ENCODE measurements around the gene CORO6. TPM values are rescaled to one million over a fixed set of nuclear protein-coding genes. Genes with fewer than 3 reads are reported as not detected.

Gene CORO6
- total and polyA plus RNA-seq, 7 donors = 182 to 710 (median 494) TPM

DNA sequence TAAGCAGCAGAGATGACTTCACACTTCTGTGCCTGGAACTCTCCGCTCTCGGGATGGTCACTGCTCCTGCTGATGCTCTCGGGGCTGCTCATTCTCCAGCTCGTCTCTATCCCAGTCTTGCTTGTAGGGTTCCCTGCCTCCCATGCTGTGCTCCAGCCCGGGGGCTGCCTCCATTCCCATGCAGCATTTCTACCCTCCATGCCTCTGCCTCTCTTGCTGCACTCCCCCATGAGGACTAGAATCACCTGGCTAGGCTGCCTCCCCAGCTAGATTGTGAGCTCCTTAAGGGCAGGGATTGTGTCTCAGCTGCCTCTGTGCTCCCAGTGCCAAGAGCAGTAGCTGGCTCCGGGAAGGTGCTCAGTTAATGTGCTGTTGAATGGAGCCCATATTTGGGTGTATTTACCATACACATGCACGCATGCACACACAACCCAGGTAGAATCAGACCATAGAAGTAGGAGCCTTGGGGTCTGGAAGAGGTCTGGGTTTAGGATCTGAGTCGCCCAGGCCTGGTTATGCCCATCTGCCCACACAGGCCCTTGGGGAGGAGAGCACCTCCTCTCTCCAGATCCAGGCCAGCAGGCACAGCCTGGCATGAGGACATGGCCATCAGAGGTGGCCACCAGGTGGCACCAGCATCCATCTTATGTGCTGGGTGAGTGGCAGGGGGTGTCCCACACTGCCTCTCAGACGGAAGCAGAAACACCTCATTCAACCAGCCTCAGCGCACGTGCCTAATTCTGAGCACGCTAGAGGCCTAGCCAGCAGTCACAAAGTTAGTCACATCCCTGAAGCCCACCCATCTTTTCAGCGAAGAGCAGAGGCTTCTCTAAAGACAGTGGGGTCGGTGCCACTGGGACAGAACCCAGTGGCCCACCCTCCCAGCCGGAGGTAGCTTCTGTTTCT, 42.6 kb downstream of the CORO6 start:
- intact Hi-C loops (cut with DNase I) = loop anchor here in 1 of 2 donors (2.0 to 10.0 kb wide), 3 partner anchors 35 to 513 kb away; partner anchors contain the start of gene SSH2
- Histone ChIP-seq H3K4me3 (no peak overlapping the region), H3K27ac (peak overlapping the region; percentile 42), H3K4me1 (peaks cover 27% of the 10 kb centered on the region), H3K36me3 (ENCODE audit: insufficient read depth in 1 of 2, low read depth in 1 of 2) (peaks cover 0 to 79% of the 10 kb centered on the region in 2 donors), H3K27me3 (ENCODE audit: insufficient read depth in 3 of 3, low read length in 2 of 3) (no peaks in the 10 kb centered on the region), H3K9me3 (no peaks in the 10 kb centered on the region)
- WGBS, 3 donors = 57 to 59% (median 57%) methylated on average over 15 of the region's 15 CpGs
- ATAC-seq (peak; percentile 88 to 94 (median 90)), DNase-seq (peak; percentile 88 to 95)
- peak; percentile 90 for TF ChIP-seq CTCF (IDR thresholded peaks at IDR 0.05)

DNA sequence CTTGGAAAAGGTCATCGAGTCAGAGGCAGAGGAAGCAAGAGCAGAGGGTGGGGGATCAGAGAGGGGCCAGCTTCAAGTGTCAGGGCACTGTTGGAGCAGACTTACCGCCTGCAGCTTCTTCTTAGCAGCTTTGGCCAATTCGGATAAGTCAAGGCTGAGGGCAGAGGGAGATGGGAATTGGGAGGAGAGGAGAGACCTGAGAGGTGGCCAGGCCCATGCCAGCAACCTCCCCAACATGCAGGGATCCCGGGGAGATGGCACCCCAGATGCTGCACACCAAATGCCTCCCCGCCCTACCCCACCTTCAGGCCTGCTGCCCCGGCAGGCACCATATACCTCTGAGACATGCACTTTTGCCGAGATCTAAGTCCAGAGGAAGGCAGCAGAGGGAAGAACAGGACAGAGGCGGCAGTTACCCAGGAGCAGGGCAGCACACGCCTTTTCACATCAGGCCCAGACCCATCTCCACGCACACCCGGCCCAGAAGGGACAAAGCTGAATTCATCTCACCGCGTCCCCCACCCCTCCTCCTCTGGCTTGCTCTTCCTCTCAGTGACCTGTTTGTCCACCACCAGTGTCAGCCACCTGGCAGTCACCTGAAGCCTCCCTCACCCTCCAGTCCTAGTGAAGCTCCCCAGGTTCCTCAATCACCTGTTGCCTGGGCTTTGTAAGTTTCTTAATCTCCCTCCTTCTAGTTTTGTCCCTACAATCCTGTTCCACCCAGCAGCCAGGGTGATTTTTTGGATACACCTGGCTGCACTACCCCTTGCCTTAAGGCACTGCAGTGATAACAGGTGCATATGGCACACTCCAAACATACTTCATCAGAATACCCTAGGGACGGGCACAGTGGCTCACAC, 43.9 kb downstream of the CORO6 start:
- DNase-seq (peak in 1 of 2 donors; percentile 51), ATAC-seq (no peak)
- peaks cover 0 to 92% of the 10 kb centered on the region in 2 donors for H3K36me3 ChIP-seq (ENCODE audit: insufficient read depth in 1 of 2, low read depth in 1 of 2)
- no peaks in the 10 kb centered on the region for H3K9me3 ChIP-seq
- no peak overlapping the region for H3K27ac ChIP-seq
- 88 to 93% (median 89%) methylated on average over 14 of the region's 14 CpGs for WGBS, 3 donors
- no peak overlapping the region for H3K4me3 ChIP-seq
- H3K4me1 ChIP-seq = peaks cover 15% of the 10 kb centered on the region
- H3K27me3 ChIP-seq (ENCODE audit: insufficient read depth in 3 of 3, low read length in 2 of 3) = no peaks in the 10 kb centered on the region
- TF ChIP-seq CTCF (IDR thresholded peaks at IDR 0.05) = no peak
- intact Hi-C loops (cut with DNase I) = loop anchor here in 1 of 2 donors (2.0 kb wide), 1 partner anchor 514 kb away; no protein-coding TSS in a partner anchor

DNA sequence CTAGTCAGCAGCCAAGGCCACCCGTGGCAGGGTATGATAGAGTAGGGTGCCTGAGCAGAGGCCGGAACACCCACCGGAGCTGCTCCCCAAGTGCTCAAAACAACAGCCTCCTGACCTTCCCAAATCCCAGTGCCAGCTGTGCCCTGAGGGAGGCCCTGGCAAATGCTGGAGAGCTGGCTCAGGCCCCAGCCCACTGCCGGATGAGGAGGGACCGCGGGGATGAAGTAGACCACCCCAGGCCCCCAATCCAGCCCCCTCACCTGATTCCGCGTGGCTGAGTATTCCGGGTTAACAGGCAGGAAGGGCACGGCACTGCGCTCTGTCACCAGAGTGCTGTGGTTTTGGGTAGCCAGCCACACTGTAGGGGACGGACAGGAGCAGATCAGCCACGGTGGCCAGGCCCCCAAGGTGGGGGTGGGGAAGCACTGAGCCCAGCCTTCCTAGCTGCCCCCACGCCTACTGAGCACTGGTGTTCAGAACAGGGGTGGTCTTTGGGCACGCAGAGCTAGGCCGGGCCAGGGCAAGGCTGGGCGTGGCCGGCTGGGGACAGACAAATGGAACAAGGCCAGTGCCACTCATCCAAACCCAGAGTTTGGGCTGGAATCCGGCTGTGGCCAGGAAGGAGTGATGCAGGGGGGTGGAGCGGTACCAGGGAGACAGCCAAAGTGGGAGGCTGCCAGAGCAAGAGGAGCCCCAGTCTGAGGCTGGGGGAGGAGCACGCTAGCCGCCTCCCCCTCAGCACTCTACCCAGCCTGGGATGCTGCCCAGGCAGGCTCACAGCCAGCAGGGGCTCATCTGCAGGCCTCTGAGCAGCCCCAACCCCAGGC, 45.1 kb downstream of the CORO6 start:
- no peak for TF ChIP-seq CTCF (IDR thresholded peaks at IDR 0.05)
- WGBS, 3 donors = 59 to 68% (median 64%) methylated on average over 22 of the region's 22 CpGs
- H3K27ac ChIP-seq = no peak overlapping the region

DNA sequence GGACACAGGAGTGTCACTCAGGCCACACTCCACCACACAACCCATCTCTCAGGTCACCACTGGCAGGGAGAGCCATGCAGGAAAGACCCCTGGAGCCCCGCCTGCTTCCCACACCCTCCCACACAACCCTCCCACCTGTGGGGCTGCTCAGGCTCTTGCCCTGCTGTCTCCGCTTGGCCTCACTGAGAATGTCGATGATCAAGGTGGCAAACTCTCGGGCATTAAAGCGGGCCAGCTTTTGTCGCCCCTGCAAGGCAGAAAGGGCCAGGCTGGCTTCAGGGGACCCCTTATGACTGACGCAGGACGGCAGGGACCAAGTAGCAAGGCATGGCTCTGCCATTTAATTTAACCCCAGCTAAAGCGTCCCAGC, 45.7 kb downstream of the CORO6 start:
- Histone ChIP-seq H3K4me3 (no peak overlapping the region), H3K36me3 (ENCODE audit: insufficient read depth in 1 of 2, low read depth in 1 of 2) (peaks cover 0 to 87% of the 10 kb centered on the region in 2 donors), H3K4me1 (peaks cover 15% of the 10 kb centered on the region), H3K9me3 (no peaks in the 10 kb centered on the region), H3K27me3 (ENCODE audit: insufficient read depth in 3 of 3, low read length in 2 of 3) (no peaks in the 10 kb centered on the region), H3K27ac (no peak overlapping the region)
- DNase-seq (peak in 1 of 2 donors; percentile 48), ATAC-seq (no peak)
- intact Hi-C loops (cut with DNase I) = no loop called here
- 84 to 90% (median 86%) methylated on average over 9 of the region's 9 CpGs for WGBS, 3 donors
- no peak for TF ChIP-seq CTCF (IDR thresholded peaks at IDR 0.05)

More for the DNA sequence above, 45.1 kb downstream of the CORO6 start:
- no peaks in the 10 kb centered on the region for H3K27me3 ChIP-seq (ENCODE audit: insufficient read depth in 3 of 3, low read length in 2 of 3)
- no peaks in the 10 kb centered on the region for H3K9me3 ChIP-seq
- no peak overlapping the region for H3K4me3 ChIP-seq
- ATAC-seq (no peak), DNase-seq (peak; percentile 49 to 50)
- peaks cover 0 to 93% of the 10 kb centered on the region in 2 donors for H3K36me3 ChIP-seq (ENCODE audit: insufficient read depth in 1 of 2, low read depth in 1 of 2)
- intact Hi-C loops (cut with DNase I) = loop anchor here in 1 of 2 donors (2.0 kb wide), 1 partner anchor 515 kb away; no protein-coding TSS in a partner anchor
- H3K4me1 ChIP-seq = peaks cover 10% of the 10 kb centered on the region
